NCI-H446 treated with DMSO at 0.1 percent for 48 hours (cell line): ENCODE results near the gene IFNG.

Experiments used
- DNase-seq: peaks from one replicate; lab custom pipeline; 2025; lab: John Stamatoyannopoulos, UW

The IFNG gene

GRCh38 chr12:68166317-68166831, 6.8 kb upstream of the IFNG start:
- no peak for DNase-seq

GRCh38 chr12:68163560-68164081, 4.1 kb upstream of the IFNG start:
- DNase-seq, result no peak

- no peak for DNase-seq
Observed at GRCh38 chr12:68162374-68162773, 2.8 kb upstream of the IFNG start.

GRCh38 chr12:68158432-68158831, 1.1 kb downstream of the IFNG start:
- no peak for DNase-seq

GRCh38 chr12:68157380-68157779, 2.2 kb downstream of the IFNG start:
- no peak for DNase-seq

GRCh38 chr12:68156636-68157035, 2.9 kb downstream of the IFNG start:
- no peak for DNase-seq

- DNase-seq, result no peak
Observed at GRCh38 chr12:68154779-68155178, 4.8 kb downstream of the IFNG start.

GRCh38 chr12:68148261-68148951, 11.1 kb downstream of the IFNG start:
- DNase-seq, result no peak

- no peak for DNase-seq
Observed at GRCh38 chr12:68140556-68140955, 19.0 kb downstream of the IFNG start.

GRCh38 chr12:68139941-68140340, 19.6 kb downstream of the IFNG start:
- DNase-seq, result no peak

GRCh38 chr12:68139001-68139400, 20.5 kb downstream of the IFNG start:
- DNase-seq, result no peak

GRCh38 chr12:68138480-68138879, 21.1 kb downstream of the IFNG start:
- no peak for DNase-seq

GRCh38 chr12:68137335-68137830, 22.2 kb downstream of the IFNG start:
- DNase-seq, result no peak

- no peak for DNase-seq
Observed at GRCh38 chr12:68135520-68135919, 24.0 kb downstream of the IFNG start.

GRCh38 chr12:68131867-68132414, 27.6 kb downstream of the IFNG start:
- no peak for DNase-seq

- no peak for DNase-seq
Observed at GRCh38 chr12:68129979-68130378, 29.6 kb downstream of the IFNG start.

- no peak for DNase-seq
Observed at GRCh38 chr12:68122236-68122920, 37.2 kb downstream of the IFNG start.

GRCh38 chr12:68121143-68121542, 38.4 kb downstream of the IFNG start:
- no peak for DNase-seq

- no peak for DNase-seq
Observed at GRCh38 chr12:68119724-68120211, 39.8 kb downstream of the IFNG start.

GRCh38 chr12:68119250-68119649, 40.3 kb downstream of the IFNG start:
- DNase-seq, result no peak

GRCh38 chr12:68118096-68118755, 41.3 kb downstream of the IFNG start:
- DNase-seq, result no peak

- no peak for DNase-seq
Observed at GRCh38 chr12:68117661-68118060, 41.9 kb downstream of the IFNG start.
